K562 (cell line): ENCODE data around the gene ZBTB38. TPM values are rescaled to one million over a fixed set of nuclear protein-coding genes. Genes with fewer than 3 reads are reported as not detected.

ENCODE experiments used
- ATAC-seq: fragments of 200-7000 bp; cut with Tn5 transposase; 3 replicates; pipeline ENCODE4 v1.9.1; 2020; ENCODE audit warnings: moderate library complexity
- BruUV-seq: library from RNA; stranded (reverse); fragments of 400-500 nt; replicated peaks from 2 replicates; lab custom pipeline; 2021; lab: Mats Ljungman, UMichigan
- CTCF ChIA-PET: fragments of 300-600 bp; formaldehyde crosslinking; extraction: SDS; loops from one replicate; lab custom pipeline; 2021; ENCODE audit warnings: low intra/inter-chr PET ratio; lab: Yijun Ruan, JAX
- POLR2A ChIA-PET: fragments of 300-600, 350-650 bp; sonication (Branson Sonifier 250); formaldehyde crosslinking; extraction: SDS; loops from one replicate; lab custom pipeline; 2021; ENCODE audit warnings: antibody characterized with exemption, inconsistent platforms; lab: Yijun Ruan, JAX
- DNase-seq, 4 experiments: peaks; one replicate each; pipeline versions ENCODE4 v3.0.0 to v3.0.0-alpha.2; 2011 to 2018; ENCODE audit warnings: low spot score in 3 of 4, mixed read lengths in 3 of 4; ENCODE audit errors: extremely low read depth in 1 of 4
- FAIRE-seq: peaks from 2 replicates; lab custom pipeline; 2011; peaks lifted over from hg19 to GRCh38; lab: Jason Lieb, UNC
- H2AFZ ChIP-seq: 2 replicates; pipeline ENCODE4 v1.6.0; 2011; ENCODE audit warnings: low read depth, low read length, control low read depth, inconsistent platforms
- H3K27ac ChIP-seq: fragments of 200-600 bp; 3 replicates; pipeline ENCODE4 v1.8.0; 2011; ENCODE audit warnings: low read depth, mild to moderate bottlenecking, control low read depth, inconsistent platforms, low read length, moderate library complexity, mixed read lengths; ENCODE audit errors: extremely low read depth
- H3K27me3 ChIP-seq, 2 experiments: fragments of 300-600 bp in 1 of 2; 2 replicates in 1 of 2; 3 replicates in 1 of 2; pipeline versions ENCODE4 v1.6.0 to v1.8.0; 2011; ENCODE audit warnings: inconsistent platforms in 2 of 2, low read length in 2 of 2, mild to moderate bottlenecking in 1 of 2, mixed read lengths in 1 of 2, moderate library complexity in 1 of 2; ENCODE audit not compliant: control insufficient read depth in 2 of 2, insufficient read depth in 2 of 2
- H3K36me3 ChIP-seq: fragments of 300-600 bp; 3 replicates; pipeline ENCODE4 v1.8.0; 2011; ENCODE audit warnings: mild to moderate bottlenecking, low read length, inconsistent platforms; ENCODE audit not compliant: control insufficient read depth, insufficient read depth
- H3K4me1 ChIP-seq, 2 experiments: fragments of 200-600 bp in 1 of 2; replicated peaks in 1 of 2; 2 replicates in 1 of 2; 3 replicates in 1 of 2; pipeline versions ENCODE4 v1.5.1 to v1.8.0; 2011; ENCODE audit warnings: inconsistent platforms in 2 of 2, low read length in 2 of 2, mild to moderate bottlenecking in 1 of 2, mixed read lengths in 1 of 2, moderate library complexity in 1 of 2; ENCODE audit not compliant: control insufficient read depth in 2 of 2, insufficient read depth in 2 of 2
- H3K4me2 ChIP-seq: 2 replicates; pipeline ENCODE4 v1.6.1; 2011; ENCODE audit warnings: low read length, control low read depth, inconsistent platforms, mixed read lengths; ENCODE audit not compliant: insufficient read depth
- H3K4me3 ChIP-seq: fragments of 200-600 bp; sonication (generic), shearing (Covaris generic); 2 replicates; pipeline ENCODE4 v1.5.1; 2016; ENCODE audit warnings: control low read depth, inconsistent platforms
- H3K79me2 ChIP-seq: fragments of 200-600 bp; 3 replicates; pipeline ENCODE4 v1.8.0; 2011; ENCODE audit warnings: low read length, inconsistent platforms; ENCODE audit not compliant: control insufficient read depth, insufficient read depth
- H3K9ac ChIP-seq, 2 experiments: 2 replicates each; pipeline versions ENCODE4 v1.6.0 to v1.6.1; 2011; ENCODE audit warnings: low read depth in 2 of 2, low read length in 2 of 2, control low read depth in 1 of 2, inconsistent platforms in 1 of 2, mild to moderate bottlenecking in 1 of 2, mixed read lengths in 1 of 2; ENCODE audit not compliant: insufficient read depth in 1 of 2
- H3K9me1 ChIP-seq: one replicate; pipeline ENCODE4 v1.6.0; 2011; ENCODE audit warnings: inconsistent platforms, mild to moderate bottlenecking, low read length, moderate library complexity; ENCODE audit not compliant: control insufficient read depth, insufficient read depth
- H3K9me3 ChIP-seq: replicated peaks from 2 replicates; pipeline ENCODE4 v1.5.1; 2011; ENCODE audit warnings: low read depth, low read length, inconsistent platforms; ENCODE audit not compliant: control insufficient read depth, insufficient read depth
- H4K20me1 ChIP-seq: replicated peaks from 2 replicates; pipeline ENCODE4 v1.6.1; 2011; ENCODE audit warnings: low read length, inconsistent platforms, mixed read lengths; ENCODE audit not compliant: control insufficient read depth, insufficient read depth
- KAT8 ChIP-seq: fragments of 450-650 bp; IDR thresholded peaks from 2 replicates; pipeline ENCODE4 v1.6.1; 2016; ENCODE audit warnings: low read depth, mild to moderate bottlenecking
- MEIS2 ChIP-seq: fragments of 450-650 bp; IDR thresholded peaks from 2 replicates; pipeline ENCODE4 v1.6.1; 2014; ENCODE audit warnings: mild to moderate bottlenecking; ENCODE audit not compliant: partially characterized antibody
- NFATC3 ChIP-seq: fragments of 450-650 bp; IDR thresholded peaks from 2 replicates; pipeline ENCODE4 v1.6.1; 2017; ENCODE audit warnings: mild to moderate bottlenecking
- NFE2L1 ChIP-seq: fragments of 450-650 bp; IDR thresholded peaks from 2 replicates; pipeline ENCODE4 v1.6.1; 2016; ENCODE audit warnings: missing genetic modification characterization, low read depth, mild to moderate bottlenecking, missing compliant biosample characterization, moderate library complexity, borderline replicate concordance
- NFRKB ChIP-seq: fragments of 450-650 bp; IDR thresholded peaks from 2 replicates; pipeline ENCODE4 v1.6.1; 2016; ENCODE audit warnings: low read depth
- POLR2H ChIP-seq: IDR thresholded peaks from 2 replicates; pipeline ENCODE4 v1.6.1; 2016; ENCODE audit warnings: missing genetic modification characterization, low read depth, mild to moderate bottlenecking, control low read depth, missing compliant biosample characterization, moderate library complexity
- SNRNP70 ChIP-seq: fragments of 200-400 bp; formaldehyde crosslinking; optimal IDR thresholded peaks from 2 replicates; pipeline ENCODE3; 2017; ENCODE audit warnings: low read depth, low read length
- TAF7 ChIP-seq: fragments of 450-650 bp; IDR thresholded peaks from 2 replicates; pipeline ENCODE4 v1.6.1; 2016; ENCODE audit warnings: missing genetic modification characterization, missing compliant biosample characterization
- TBL1XR1 ChIP-seq, 2 experiments: IDR thresholded peaks; 2 replicates each; pipeline ENCODE4 v1.6.1; 2012; ENCODE audit warnings: improper control_type of control experiment in 2 of 2, low read length in 2 of 2, mild to moderate bottlenecking in 1 of 2
- TEAD4 ChIP-seq, 2 experiments: sonication (generic) in 1 of 2; formaldehyde crosslinking in 1 of 2; IDR thresholded peaks; 2 replicates each; pipeline versions ENCODE4 v1.6.1 to v1.8.0; 2012 to 2022; ENCODE audit warnings: borderline replicate concordance in 1 of 2, inconsistent platforms in 1 of 2, low read length in 1 of 2, mild to moderate bottlenecking in 1 of 2, missing genetic modification reagents in 1 of 2
- ZNF695 ChIP-seq: fragments of 450-650 bp; formaldehyde crosslinking; IDR thresholded peaks from 2 replicates; pipeline ENCODE4 v1.4.0; 2020; ENCODE audit warnings: mild to moderate bottlenecking, moderate library complexity
- WGBS: fragments of 100-300 bp; shearing (Covaris generic); methylation state at CpG from one replicate; pipeline ENCODE4 v1.1.6; 2016; ENCODE audit warnings: low coverage, mixed read lengths; ENCODE audit not compliant: insufficient coverage; ENCODE audit errors: missing lambda C conversion rate; 5-methylcytosine and 5-hydroxymethylcytosine counted together
- in situ Hi-C: fragments of 300-500 bp; cut with MboI; formaldehyde crosslinking; loops from 4 replicates; pipeline ENCODE4 v1.15.0; 2018; ENCODE audit warnings: inconsistent platforms, mixed read lengths
- intact Hi-C: fragments of 100-400 bp; cut with micrococcal nuclease; formaldehyde crosslinking; loops from 2 replicates; pipeline ENCODE4 v1.14.2; 2022
- polyA plus RNA-seq, 8 experiments: library from polyadenylated mRNA; depleted of rRNA in 4 of 8; stranded (reverse) in 5 of 8; unstranded in 3 of 8; fragments of >200 nt; fragmentation: Nextera tagmentation in 2 of 8; fragmentation: Illumina TruSeq in 1 of 8; extraction: Ambion mirVana in 2 of 8; extraction: Trizol in 1 of 8; gene quantifications; 2 replicates each; pipeline versions ENCODE4 v1.2.1 to v1.2.3, GENCODE V29; 2011 to 2014; ENCODE audit warnings: inconsistent platforms in 1 of 8, missing spikeins in 1 of 8
- total RNA-seq, 7 experiments: library from RNA; depleted of rRNA in 6 of 7; stranded (reverse); fragments of >200 nt in 6 of 7; fragmentation: Illumina TruSeq in 2 of 7; extraction: Trizol in 2 of 7; gene quantifications; 2 replicates each; pipeline versions ENCODE4 v1.2.1 to v1.2.3, GENCODE V29; 2011 to 2021; ENCODE audit warnings: low replicate concordance in 1 of 7
- TF ChIP-seq, protein P1 (sequence below): sonication (generic); formaldehyde crosslinking; IDR thresholded peaks from 2 replicates; pipeline ENCODE4 v1.8.1; 2023; ENCODE audit warnings: mild to moderate bottlenecking, missing genetic modification reagents
- TF ChIP-seq, protein P2 (sequence below), 2 experiments: IDR thresholded peaks in 1 of 2; conservative IDR thresholded peaks in 1 of 2; 2 replicates each; pipeline ENCODE4 v1.6.1; 2016; ENCODE audit warnings: low read depth in 2 of 2, mild to moderate bottlenecking in 1 of 2, missing compliant biosample characterization in 1 of 2, missing genetic modification characterization in 1 of 2, moderate library complexity in 1 of 2
- TF ChIP-seq, protein P3 (sequence below): sonication (generic); formaldehyde crosslinking; IDR thresholded peaks from 2 replicates; pipeline ENCODE4 v1.9.0; 2022; ENCODE audit warnings: mild to moderate bottlenecking, missing genetic modification reagents

The ZBTB38 gene
- total and polyA plus RNA-seq, 9 of the 15 experiments (the other 6 are each of a cell fraction or from before 2014, with no cell fraction given), result 12.1 to 39.4 (median 22.9) TPM

DNA sequence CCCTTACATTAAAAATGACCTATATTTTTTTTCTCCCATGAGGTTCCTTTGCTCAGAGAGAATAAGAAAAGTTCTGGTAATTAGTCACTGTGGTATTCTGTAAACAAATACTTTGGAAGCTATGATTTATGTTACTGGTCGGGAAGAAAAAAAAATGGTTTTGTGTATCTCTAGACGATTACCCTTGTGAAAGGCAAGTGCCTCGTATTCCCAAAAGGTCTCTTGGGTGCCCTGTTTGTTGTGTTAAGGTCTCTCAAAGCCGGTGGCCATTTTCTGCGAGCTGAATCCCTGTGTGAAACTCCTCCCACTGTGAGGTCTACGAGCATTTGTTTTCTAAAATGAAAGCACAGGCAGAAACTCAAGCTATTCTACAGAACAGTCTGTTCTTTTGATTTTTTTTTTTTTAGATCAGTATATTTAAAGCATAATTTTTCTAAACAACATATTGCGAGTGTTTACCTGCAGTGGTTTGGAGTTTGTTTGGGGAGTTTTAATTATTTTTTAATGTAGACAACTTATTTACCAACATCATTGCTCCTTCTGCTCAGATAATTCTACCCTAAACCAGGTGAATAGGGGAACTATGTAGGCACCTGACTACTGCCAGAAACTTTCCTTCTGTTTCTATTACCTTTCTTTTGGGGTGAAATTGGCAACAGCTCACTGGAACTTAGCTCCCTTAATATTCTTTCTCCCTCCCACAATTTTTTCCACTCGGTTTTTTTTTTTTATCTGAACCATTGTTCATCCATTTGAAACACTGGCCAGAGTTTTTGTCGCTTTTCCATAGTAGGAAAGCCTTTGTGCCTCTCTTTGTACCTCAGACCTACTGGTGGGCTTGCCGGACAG lies 44.0 kb downstream of the ZBTB38 start:
- POLR2A ChIA-PET, result interaction anchor here (1.1 to 2.1 kb wide), 2 partner anchors 12 to 100 kb away, joined by 4 to 5 read pairs; no protein-coding TSS in a partner anchor
- 47% methylated on average over 10 of the region's 10 CpGs for WGBS
- H2AFZ ChIP-seq, result peak overlapping the region; percentile 65
- H3K9me3 ChIP-seq, result no peaks in the 10 kb centered on the region
- DNase-seq, result peak in 2 of 4 experiments; percentile 28 to 33
- peak; percentile 71 for ATAC-seq
- no peaks in the 10 kb centered on the region for H3K79me2 ChIP-seq
- CTCF ChIA-PET, result no interaction called here
- peak; percentile 49 for FAIRE-seq
- H3K27ac ChIP-seq, result peak overlapping the region; percentile 59
- in situ Hi-C loops (no loop called here), intact Hi-C loops (no loop called here)
- H3K36me3 ChIP-seq, result peaks cover 28% of the 10 kb centered on the region; the same call in 2 of the 3 replicates
- H3K9me1 ChIP-seq, result no peaks in the 10 kb centered on the region
- peak overlapping the region; percentile 36 to 73; a peak in 3 of 4 replicates for H3K9ac ChIP-seq
- peaks cover 2 to 28% of the 10 kb centered on the region in 2 experiments; a peak in 4 of 5 replicates for H3K4me1 ChIP-seq
- no TSS peak for BruUV-seq
- no peak overlapping the region for H3K4me3 ChIP-seq
- H3K27me3 ChIP-seq, result no peaks in the 10 kb centered on the region
- H3K4me2 ChIP-seq, result no peak overlapping the region
- H4K20me1 ChIP-seq, result no peaks in the 10 kb centered on the region
- TF ChIP-seq TEAD4 (IDR thresholded peaks at IDR 0.05; ENCODE audit: low read length), result peak; percentile 50; the same call in 1 of the 2 replicates
- TF ChIP-seq TEAD4 (CRISPR knock-in tag; IDR thresholded peaks at IDR 0.05; ENCODE audit: borderline replicate concordance), result no peak
- TF ChIP-seq ZNF695 (CRISPR knock-in tag), result no peak
- TF ChIP-seq SNRNP70, result no peak
- 0 out of 2 replicates have a peak, but pooled peaks have one; percentile 32 for TF ChIP-seq POLR2H (tag)
- no peak for TF ChIP-seq NFATC3
- TF ChIP-seq NFE2L1 (tag), result 0 out of 2 replicates have a peak, but pooled peaks have one; percentile 6
- TF ChIP-seq, protein P1, sequence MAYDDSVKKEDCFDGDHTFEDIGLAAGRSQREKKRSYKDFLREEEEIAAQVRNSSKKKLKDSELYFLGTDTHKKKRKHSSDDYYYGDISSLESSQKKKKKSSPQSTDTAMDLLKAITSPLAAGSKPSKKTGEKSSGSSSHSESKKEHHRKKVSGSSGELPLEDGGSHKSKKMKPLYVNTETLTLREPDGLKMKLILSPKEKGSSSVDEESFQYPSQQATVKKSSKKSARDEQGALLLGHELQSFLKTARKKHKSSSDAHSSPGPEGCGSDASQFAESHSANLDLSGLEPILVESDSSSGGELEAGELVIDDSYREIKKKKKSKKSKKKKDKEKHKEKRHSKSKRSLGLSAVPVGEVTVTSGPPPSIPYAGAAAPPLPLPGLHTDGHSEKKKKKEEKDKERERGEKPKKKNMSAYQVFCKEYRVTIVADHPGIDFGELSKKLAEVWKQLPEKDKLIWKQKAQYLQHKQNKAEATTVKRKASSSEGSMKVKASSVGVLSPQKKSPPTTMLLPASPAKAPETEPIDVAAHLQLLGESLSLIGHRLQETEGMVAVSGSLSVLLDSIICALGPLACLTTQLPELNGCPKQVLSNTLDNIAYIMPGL (CRISPR knock-in tag), result no peak
- peak; percentile 37; the same call in 1 of the 2 replicates for TF ChIP-seq NFRKB
- TF ChIP-seq, protein P2, sequence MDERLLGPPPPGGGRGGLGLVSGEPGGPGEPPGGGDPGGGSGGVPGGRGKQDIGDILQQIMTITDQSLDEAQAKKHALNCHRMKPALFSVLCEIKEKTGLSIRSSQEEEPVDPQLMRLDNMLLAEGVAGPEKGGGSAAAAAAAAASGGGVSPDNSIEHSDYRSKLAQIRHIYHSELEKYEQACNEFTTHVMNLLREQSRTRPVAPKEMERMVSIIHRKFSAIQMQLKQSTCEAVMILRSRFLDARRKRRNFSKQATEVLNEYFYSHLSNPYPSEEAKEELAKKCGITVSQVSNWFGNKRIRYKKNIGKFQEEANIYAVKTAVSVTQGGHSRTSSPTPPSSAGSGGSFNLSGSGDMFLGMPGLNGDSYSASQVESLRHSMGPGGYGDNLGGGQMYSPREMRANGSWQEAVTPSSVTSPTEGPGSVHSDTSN (CRISPR knock-in tag; IDR thresholded peaks at IDR 0.05; ENCODE audit: low read depth), result no peak
- TF ChIP-seq, protein P2 (tag; conservative IDR thresholded peaks at IDR 0.05; ENCODE audit: low read depth), result peak; percentile 40; the same call in 1 of the 2 replicates
- peak; percentile 53; the same call in 1 of the 2 replicates for TF ChIP-seq TAF7 (tag)
- TF ChIP-seq MEIS2, result peak; percentile 55
- TF ChIP-seq KAT8, result peak; percentile 67; the same call in 1 of the 2 replicates
- TF ChIP-seq TBL1XR1 (IDR thresholded peaks at IDR 0.05; ENCODE audit: low read length in 2 of 2), result no peak
- TF ChIP-seq, protein P3, sequence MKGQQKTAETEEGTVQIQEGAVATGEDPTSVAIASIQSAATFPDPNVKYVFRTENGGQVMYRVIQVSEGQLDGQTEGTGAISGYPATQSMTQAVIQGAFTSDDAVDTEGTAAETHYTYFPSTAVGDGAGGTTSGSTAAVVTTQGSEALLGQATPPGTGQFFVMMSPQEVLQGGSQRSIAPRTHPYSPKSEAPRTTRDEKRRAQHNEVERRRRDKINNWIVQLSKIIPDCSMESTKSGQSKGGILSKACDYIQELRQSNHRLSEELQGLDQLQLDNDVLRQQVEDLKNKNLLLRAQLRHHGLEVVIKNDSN (CRISPR knock-in tag), result no peak
